ENCODE measurements around the gene STAG1.
"Not testable (repeated sequence)": the region's sequence is repeated elsewhere in the genome, so short reads cannot be mapped to it uniquely, and the experiment has no call there.

STAG1 gene

DNA sequence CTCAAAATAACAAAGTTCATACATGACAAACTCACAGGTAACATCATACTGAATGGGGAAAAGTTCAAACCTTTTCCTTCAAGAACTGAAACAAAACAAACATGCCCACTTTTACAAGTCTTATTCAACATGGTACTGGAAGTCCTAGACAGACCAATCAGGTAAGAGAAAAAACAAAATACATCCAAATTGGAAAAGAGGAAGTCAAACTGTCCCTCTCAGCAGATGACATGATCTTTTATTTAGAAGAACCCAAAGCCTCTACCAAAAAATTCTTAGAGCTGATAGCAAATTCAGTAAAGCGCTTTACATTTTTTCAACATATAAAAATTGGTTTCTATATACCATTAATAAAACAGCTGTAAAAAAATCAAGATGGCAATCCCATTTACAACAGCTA is 219.4 kb downstream of the STAG1 start:
- TF ChIP-seq, protein P1, sequence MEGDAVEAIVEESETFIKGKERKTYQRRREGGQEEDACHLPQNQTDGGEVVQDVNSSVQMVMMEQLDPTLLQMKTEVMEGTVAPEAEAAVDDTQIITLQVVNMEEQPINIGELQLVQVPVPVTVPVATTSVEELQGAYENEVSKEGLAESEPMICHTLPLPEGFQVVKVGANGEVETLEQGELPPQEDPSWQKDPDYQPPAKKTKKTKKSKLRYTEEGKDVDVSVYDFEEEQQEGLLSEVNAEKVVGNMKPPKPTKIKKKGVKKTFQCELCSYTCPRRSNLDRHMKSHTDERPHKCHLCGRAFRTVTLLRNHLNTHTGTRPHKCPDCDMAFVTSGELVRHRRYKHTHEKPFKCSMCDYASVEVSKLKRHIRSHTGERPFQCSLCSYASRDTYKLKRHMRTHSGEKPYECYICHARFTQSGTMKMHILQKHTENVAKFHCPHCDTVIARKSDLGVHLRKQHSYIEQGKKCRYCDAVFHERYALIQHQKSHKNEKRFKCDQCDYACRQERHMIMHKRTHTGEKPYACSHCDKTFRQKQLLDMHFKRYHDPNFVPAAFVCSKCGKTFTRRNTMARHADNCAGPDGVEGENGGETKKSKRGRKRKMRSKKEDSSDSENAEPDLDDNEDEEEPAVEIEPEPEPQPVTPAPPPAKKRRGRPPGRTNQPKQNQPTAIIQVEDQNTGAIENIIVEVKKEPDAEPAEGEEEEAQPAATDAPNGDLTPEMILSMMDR (IDR thresholded peaks at IDR 0.05; ENCODE audit: low read depth, low read length) = no peak

DNA sequence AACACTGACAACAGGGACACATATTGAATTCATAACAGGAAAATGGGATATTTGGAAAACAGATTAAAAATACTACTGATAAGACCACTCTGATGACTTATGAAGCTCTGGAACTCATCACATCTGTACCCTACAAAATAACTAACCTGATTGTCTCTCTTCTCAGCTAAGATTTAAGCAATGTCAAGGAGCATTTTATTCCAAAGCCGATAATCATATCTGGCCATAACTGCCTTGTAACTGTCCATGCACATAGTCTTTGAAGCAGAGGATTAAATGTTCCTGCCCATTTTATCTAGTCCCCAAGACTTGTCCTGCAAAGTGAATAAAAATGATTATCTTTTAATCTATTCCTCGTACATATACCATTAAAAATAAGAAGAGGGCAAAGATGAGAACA is 234.1 kb downstream of the STAG1 start:
- TF ChIP-seq, protein P1 (IDR thresholded peaks at IDR 0.05; ENCODE audit: low read depth, low read length) = no peak
- H3K4me3 ChIP-seq (ENCODE audit: low read depth, low read length) = no peak overlapping the region

More for the DNA sequence above, 219.4 kb downstream of the STAG1 start:
- H3K4me3 ChIP-seq (ENCODE audit: low read depth, low read length) = no peak overlapping the region

DNA sequence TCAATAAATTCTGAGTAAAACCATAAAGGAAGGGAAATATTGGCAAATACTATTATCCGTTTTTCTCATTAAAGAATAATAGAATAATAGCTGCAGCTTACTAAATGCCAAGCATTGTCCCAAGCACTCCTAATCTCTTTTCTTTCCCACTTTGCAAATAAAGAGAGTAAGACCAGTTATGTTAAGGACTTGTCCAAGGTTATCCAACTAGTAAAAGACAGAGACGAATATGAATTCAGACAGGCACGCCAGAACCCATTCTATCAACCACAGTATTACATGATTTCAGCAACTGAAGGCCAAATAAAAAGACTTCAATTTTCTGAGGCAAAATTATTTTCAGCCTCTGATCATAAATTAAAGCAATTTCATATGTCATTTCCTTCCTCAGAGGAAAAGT is 235.5 kb downstream of the STAG1 start:
- no peak overlapping the region for H3K4me3 ChIP-seq (ENCODE audit: low read depth, low read length)
- TF ChIP-seq, protein P1 (IDR thresholded peaks at IDR 0.05; ENCODE audit: low read depth, low read length) = no peak

DNA sequence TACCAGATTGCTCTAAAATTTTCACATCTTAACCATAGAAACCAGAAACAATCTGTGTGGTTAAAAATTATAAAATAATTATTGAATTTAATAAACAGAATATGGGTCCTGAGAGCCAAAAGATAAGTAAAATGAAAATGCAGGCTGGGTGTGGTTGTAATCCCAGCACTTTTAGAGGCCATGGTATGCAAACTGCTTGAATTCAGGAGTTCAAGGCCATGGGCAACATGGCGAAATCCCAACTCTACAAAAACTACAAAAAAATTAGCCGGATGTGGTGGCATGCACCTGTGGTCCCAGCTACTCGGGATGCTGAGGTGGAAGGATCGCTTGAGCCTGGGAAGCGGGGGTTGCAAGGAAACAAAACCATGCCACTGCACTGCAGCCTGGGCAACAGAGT is 236.1 kb downstream of the STAG1 start:
- no peak overlapping the region for H3K4me3 ChIP-seq (ENCODE audit: low read depth, low read length)
- TF ChIP-seq, protein P1 (IDR thresholded peaks at IDR 0.05; ENCODE audit: low read depth, low read length) = no peak

DNA sequence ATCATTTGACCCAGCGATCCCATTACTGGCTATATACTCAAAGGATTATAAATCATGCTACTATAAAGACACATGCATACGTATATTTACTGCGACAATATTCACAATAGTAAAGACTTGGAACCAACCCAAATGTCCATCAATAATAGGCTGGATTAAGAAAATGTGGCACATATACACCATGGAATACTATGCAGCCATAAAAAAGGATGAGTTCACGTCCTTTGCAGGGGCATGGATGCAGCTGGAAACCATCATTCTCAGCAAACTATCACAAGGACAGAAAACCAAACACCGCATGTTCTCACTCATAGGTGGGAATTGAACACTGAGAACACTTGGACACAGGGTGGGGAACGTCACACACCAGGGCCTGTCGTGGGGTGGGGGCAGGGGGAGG is 237.6 kb downstream of the STAG1 start:
- H3K4me3 ChIP-seq (ENCODE audit: low read depth, low read length) = not testable (repeated sequence)

DNA sequence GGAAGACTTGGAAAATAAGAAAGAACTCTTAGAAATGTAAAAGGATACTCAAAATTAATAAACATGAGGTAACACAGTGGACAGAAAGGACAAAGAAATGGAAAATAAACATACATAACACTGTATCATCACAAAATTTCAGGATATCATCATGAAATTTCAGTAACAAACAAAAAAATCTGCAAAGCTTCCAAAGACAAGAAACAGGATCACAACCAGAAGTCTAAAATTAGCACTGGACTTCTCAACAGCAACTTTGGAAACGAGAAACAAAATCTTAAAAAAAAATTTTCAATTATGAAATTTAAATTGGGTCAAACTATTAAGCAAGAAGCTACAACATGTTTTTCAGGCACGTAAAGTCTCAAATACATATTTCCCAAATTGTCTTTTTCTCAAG is 238.8 kb downstream of the STAG1 start:
- no peak overlapping the region for H3K4me3 ChIP-seq (ENCODE audit: low read depth, low read length)
- TF ChIP-seq, protein P1 (IDR thresholded peaks at IDR 0.05; ENCODE audit: low read depth, low read length) = no peak

DNA sequence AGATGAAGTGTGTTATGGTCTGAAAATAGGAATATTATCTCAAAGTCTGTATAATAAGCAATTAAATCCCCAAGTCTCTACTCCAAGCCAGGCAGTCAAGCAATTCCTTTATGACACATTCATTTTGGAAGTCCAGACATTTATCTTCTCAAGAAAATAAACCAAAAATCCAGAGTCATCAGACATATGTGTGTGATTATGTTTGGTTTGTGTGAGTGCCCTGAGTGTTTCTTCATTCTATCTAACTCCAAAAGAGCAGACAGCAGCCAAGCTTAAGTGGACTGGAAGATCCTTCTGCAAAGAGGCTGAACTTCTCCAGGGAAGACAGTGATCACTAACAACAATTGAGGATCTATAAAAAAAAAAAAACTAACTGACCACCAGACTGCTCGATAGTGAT is 239.8 kb downstream of the STAG1 start:
- TF ChIP-seq, protein P1 (IDR thresholded peaks at IDR 0.05; ENCODE audit: low read depth, low read length) = no peak
- H3K4me3 ChIP-seq (ENCODE audit: low read depth, low read length) = no peak overlapping the region

DNA sequence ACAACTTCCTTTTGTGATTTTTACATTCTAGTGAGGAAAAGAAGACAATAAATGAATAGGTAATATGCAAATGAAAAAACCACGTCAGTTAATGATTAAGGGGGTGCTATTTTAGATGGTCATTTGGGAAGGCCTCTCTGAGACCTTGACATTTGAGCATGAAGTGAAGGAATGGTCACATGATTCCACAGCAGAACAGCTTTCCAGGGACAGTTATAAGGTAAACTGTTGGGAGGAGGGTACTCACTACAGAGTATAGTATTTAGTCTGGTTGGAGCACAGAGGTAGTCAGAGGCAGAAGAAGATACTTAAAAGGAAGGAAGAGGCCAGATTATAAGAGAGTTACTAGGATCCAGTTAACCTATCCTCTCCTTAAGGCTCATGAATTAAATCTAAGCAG is 246.5 kb downstream of the STAG1 start:
- TF ChIP-seq, protein P1 (IDR thresholded peaks at IDR 0.05; ENCODE audit: low read depth, low read length) = no peak
- H3K4me3 ChIP-seq (ENCODE audit: low read depth, low read length) = no peak overlapping the region
